NOMO-1 (cell line): Measurements from ENCODE around the gene PALLD.
A peak's percentile ranks its signal among the peaks of the same experiment; 100 is the strongest.
"Not testable (repeated sequence)": the region's sequence is repeated elsewhere in the genome, so short reads cannot be mapped to it uniquely, and the experiment has no call there.

ENCODE experiments used
- DNase-seq, 2 experiments: peaks; one replicate each; lab custom pipeline; 2025; ENCODE audit not compliant: unreplicated experiment in 2 of 2; lab: John Stamatoyannopoulos, UW

Gene PALLD

DNA sequence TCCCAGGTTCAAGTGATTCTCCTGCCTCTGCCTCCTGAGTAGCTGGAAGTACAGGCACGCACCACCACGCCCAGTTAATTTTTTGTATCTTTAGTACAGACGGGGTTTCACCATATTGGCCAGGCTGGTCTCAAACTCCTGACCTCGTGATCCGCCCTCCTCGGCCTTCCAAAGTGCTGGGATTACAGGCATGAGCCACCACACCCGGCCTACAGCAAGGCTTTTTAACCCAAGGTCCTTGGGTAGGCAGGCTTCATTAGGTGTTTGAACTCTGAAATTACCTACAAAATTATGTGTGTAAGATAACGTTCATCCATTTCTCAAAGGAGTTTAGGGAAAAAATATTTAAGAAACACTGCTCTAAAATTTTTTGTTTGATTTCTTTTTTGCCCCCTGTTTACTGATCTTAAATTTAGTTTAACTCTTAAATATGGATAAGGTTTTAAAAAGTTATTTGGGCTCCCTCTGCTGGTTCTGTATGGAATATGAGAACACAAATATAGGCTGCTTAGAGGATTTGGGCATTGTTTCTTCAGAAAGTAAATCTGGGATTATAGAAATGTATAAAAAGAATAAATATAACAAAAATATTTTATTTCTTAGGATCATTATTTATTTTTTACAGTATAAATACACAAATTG is 420.4 kb downstream of the PALLD start:
- peak in 1 of 2 experiments; percentile 44 for DNase-seq

DNA sequence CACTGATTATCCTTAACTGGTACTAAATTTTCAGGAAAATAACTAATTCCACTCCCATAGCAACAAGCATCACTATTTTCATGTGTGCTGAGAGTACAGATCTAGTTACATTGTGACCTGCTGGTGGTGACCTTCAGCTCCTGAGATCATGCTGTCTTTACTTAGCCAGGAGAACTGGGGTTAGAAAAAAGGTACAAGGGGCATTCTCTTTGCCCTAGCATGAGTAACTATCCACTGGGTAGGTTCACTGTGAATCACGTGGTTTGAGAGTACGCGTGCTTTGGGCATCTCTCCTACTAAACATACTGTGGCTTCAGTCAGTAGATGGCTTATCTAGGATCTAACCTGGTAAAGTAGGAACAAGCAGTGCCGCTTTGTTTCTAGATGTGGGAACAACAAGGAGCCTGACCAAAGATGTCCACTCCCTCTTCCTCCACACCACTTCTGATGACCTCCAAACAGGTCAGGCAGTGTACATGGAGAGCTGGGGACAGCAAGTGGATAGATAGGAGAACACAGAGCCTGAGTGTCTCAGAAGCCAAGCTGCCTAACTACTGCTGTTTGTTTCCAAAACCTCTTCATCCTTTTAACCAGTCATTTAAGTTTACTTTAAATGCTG is 423.0 kb downstream of the PALLD start:
- DNase-seq: no peak

DNA sequence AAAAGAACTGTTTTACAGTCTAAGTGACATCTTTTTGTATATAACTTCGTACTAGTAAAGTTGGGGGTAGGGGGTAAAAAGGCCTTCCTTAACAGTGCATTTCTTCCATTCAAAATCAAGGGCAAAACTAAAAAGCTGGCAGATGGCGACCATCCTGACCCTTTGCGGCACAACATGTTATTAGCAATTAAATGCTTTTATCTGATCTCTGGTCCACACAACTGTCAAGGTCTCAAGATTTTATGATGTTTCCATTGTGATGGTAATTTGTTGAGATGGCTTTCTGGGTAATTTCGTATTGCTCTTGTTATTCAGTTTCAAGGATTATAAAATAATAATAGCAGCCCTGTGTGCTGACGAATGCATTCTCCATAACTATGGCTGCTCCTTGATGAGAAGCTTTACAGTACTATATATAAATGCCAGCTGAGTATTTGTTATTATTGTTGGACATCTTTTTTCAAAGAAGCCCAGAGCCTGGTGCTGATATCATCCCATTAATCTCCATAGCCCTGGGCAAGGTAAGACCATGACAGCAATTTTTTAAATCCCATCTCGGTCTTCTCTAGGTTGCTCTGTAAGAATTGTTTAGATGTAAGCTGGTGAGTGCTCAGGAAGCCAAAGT is 423.7 kb downstream of the PALLD start:
- no peak for DNase-seq

DNA sequence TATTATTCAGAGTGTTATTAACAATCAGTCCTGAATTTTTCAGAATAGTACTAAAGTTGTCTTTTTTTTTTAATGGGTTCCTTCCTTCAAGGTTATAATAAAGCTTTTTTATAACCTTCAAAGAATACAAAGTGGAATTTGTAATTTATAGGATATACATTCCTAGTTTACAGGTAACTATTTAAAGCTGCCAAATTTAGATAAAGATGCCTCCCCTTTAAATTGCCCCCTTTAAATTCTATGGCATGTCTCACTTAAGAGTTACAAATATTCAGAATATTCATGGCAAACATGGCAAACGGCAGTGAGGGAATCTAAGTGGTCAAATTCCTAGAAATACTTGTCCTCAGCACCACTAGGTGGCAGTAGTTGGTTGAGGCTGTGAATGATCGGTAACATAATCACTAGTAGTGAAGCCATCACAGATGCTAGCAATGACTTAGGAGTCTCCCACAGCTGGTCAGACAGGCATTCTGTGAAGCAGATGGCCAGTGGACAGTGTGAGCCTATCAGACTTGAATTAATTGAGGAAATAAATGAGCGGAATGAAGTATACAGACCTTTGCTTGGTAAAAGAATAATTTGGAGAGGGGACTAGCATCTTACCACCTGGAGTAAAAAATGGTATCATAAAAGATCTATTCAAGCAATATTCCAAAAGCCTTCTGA is 426.8 kb downstream of the PALLD start:
- peak; percentile 53 to 68 for DNase-seq

DNA sequence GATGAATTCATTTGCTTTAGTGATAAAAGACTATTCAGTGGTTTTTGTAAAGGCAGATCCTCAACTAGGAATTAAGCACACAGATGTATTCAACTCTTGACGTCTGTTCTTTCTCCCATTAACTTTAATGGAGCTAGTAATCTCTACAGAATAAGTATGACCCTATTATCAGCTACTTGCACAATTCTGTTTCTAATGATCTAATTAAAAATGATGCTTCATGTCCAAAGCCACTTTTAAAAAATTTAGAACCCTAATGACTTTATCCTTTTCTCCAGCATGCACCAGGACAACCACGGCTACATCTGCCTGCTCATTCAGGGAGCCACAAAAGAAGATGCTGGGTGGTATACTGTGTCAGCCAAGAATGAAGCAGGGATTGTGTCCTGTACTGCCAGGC is 427.8 kb downstream of the PALLD start:
- DNase-seq: no peak

DNA sequence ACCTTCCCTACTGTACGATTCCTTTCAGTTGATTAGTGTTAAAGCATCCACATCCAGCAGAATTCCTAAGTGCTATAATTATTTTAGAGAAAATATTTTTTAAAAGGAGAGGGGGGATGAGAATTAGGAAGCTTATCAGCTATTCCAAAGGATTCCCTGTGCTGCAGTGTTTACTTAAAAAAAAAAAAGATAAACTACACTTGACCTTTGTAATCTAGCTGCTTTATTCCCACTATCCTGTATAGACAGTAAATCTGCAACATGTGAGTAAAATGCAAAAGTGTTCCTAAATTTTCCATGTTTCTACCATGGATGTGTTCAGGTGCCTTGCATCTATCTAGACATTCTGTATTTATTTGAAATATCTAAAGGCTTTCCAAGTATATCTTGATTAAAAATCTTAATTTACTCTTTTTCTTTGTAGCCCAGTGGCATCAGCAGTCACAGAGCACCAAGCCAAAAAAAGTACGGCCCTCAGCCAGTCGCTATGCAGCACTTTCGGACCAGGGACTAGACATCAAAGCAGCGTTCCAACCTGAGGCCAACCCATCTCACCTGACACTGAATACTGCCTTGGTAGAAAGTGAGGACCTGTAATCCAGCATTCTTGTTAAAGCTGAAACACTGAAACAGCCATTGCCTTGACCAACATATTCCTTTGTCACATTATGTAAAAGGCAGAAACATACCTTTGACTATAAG is 429.1 kb downstream of the PALLD start:
- DNase-seq: no peak

DNA sequence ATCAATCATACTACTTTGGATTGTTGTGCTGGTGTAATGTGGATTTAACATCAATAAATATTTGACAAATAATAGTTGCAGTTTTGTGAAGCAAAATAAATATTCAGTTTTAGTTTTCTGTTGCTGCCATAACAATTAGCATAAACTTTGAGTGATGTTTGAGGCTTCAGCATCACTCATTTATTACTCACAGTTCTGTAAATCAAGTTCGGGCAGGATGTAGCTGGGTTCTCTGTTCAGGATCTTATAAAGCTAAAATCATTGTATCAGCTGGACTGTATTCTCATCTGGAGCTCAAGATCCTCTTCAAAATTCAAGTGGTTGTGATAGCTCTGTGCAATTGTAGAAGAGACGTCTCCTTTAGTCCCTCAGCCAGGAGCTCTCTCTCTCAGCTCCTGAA is 431.5 kb downstream of the PALLD start:
- DNase-seq: no peak

DNA sequence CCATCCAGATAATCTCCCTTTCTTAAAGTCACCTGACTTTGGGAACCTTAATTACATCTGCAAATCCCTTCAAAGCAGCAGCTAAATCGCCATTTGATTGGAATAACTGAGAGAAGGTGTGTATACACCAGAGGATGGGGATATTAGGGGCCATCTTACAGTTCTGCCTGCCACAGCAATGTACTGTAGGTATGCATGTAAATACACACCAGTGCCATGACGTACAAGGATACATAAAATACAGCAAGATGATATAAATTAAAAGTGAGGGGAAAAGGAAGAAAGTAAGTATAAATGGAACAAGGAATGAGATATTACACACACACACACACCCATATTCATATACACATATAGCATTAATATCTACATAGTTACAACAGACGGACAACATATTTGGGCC is 432.0 kb downstream of the PALLD start:
- DNase-seq: no peak

DNA sequence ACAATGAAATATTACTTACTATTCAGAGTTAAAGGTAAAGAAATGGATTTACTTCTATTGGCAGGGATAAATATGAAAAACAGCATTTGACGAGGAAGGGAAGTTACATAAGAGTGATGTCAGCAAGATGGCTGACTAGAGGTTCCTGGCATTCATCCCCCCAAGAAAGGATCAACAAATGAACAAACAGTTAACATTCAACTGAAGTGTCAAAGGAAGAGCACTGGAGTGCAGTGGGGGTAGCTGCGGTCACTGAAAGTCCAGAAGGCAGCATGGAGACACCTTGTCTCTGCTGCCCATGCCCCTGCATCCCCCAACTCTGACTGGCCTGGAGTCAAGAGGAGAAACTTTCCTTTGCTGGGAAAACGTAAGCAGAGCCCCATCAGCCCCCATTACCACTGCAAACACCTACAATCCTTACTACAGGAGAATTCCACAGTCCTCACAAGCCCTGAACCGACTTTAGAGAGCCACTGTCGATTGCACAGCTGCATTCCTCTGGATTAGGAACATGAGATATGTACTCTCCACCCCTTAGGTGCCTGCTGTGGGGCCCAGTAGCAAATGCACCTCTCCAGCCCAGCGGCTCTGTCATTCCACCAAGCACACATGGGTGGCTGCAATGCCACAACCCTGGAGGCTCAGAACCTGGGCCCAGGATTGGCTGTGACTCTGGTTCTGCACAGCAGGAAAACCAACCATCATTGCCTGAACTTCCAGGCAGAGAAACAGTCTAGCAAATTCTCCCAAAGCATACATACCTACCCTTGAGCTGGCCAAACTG is 433.8 kb downstream of the PALLD start:
- DNase-seq: no peak

DNA sequence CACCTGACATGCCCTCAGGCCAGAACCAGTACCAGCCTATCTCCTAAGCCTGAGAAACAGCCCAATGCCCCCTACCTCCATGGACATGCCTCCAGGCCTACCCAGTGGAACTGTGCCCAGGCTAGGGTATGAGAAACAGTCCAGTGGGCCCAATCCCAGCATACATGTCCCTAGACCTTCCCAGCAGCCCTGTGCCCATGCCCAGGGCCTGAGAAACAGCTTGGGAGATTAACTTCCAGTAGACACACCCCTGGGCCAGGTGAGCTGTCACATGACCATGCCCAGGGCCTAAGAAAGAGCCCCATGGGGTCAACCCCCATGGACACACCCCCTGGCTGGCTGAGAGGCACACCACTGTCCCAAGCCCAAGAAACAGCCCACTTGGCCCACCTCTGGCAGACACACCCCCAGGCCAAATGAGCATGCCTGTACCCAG is 434.4 kb downstream of the PALLD start:
- DNase-seq: no peak

DNA sequence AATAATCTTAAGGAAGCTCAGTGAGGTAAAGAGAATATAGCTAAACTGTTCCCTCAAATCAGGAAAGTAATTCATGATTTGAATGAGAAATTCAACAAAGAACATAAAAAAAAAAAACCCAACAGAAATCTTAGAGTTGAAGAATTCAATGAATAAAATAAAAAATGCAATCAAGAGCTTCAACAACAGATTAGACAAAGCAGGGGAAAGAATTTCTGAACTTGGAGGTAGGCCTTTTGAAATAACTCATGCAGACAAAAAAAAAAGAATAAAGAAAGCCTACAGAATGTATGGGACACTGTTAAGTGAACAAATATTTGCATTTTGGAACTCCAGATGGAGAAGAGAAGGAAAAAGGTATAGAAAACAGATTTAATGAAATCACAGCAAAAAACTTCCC is 435.3 kb downstream of the PALLD start:
- no peak for DNase-seq

DNA sequence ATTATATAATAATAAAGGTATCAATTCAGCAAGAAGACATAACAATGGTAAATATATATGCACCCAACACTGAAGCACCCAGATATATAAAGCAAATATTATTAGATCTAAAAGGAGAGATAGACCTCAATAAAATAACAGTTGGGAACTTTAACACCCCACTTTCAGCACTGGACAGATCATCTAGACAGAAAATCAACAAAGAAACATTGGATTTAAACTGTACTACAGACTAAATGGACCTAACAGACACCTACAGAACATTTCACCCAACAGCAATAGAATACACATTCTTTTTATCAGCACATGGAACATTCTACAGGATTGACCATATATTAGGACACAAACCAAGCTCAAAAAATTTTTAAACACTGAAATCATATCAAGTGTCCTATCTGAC is 436.6 kb downstream of the PALLD start:
- DNase-seq: no peak

DNA sequence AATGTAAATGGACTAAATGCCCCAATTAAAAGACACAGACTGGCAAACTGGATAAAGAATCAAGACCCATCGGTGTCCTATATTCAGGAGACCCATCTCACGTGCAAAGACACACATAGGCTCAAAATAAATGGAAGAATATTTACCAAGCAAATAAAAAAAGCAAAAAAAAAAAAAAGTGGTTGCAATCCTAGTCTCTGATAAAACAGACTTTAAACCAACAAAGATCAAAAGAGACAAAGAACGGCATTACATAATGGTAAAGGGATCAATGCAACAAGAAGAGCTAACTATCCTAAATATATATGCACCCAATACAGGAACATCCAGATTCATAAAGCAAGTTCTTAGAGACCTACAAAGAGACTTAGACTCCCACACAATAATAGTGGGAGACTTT is 440.6 kb downstream of the PALLD start:
- not testable (repeated sequence) for DNase-seq

DNA sequence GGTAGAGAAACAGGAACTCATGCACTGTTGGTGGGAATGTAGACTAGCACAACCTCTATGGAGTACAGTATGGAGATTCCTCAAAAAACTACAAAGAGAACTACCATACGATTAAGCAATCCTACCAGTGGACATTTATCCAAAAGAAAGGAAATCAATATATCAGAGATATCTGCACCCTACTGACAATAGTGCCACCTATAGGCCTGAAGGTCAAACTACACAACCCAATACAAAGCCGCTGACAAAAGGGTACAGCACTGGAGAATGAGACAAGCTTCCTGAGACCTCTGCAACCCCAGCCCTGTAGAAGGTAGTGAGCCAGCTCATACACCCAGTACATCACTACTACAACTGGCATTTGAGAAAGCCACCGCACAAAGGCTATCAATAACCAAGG is 446.1 kb downstream of the PALLD start:
- DNase-seq: no peak

DNA sequence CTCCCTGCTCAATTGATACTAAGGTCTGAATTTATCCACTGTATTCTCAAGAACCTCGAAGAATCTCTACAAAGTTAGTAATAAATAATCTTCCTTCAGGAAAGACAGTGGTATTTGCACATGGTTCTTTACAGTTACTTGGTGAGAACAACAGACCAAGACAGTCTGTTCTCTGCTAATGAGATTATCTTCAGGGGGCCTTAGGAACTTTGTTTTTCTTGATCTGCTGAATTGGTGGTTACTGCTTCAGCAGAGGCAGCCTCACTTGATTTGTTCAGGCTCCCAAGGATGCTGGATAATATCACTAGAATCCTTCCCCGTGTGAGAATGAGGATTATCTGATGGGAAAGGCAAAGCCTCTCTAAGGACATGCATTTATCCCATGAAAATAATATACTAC is 448.4 kb downstream of the PALLD start:
- no peak for DNase-seq

DNA sequence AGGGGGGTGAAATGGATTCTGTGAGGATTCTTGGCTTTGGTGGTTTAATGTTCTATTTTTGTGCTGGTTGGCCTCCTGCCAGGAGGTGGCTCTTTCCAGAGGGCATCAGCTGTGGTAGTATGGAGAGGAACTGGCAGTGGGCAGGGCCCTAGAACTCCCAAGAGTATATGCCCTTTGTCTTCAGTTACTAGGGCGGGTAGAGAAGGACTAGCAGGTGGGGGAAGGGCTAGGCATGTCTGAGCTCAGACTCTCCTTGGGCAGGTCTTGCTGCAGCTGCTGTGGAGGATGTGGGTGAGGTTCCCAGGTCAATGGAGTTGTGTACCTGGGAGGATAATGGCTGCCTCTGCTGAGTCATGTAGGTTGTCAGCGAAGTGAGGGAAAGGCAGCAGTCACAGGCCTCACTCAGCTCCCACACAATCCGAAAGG is 456.0 kb downstream of the PALLD start:
- DNase-seq: not testable (repeated sequence)

DNA sequence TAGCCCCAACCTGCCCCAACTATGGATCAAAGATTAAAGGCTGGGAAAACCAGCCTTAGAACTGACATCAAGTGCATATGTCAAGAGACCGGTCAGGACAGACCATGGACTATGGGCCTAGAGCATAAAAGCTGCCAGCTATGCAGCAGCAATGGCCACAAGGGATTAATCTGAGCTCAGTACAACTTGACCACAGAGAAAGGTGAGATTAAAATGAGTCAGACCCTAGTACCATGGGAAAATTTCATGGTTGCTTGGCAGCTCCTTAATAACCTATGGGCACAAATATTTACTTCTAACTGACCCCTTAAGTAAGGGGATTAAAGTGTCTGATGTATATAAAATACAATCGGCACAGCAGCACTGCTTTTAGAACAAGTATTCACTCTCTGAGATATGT is 458.8 kb downstream of the PALLD start:
- no peak for DNase-seq

DNA sequence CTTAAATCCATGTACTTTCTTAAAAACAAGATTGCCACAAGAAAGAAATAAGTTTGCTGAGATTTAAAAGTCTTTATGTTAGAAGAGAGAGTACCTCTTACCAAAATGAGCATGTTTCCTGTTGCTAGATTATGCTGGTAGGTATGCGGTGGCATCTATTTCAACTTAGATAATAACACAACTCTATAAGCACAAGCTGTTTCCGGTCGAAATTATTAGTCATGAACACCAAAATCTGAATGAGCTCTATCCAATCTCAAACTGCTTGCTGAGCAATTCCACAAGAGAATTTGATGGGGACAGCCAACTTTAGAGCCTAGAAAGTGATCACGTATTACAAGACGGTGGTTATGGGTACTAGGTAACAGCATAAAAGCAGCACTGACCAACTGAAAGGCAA is 463.9 kb downstream of the PALLD start:
- no peak for DNase-seq

DNA sequence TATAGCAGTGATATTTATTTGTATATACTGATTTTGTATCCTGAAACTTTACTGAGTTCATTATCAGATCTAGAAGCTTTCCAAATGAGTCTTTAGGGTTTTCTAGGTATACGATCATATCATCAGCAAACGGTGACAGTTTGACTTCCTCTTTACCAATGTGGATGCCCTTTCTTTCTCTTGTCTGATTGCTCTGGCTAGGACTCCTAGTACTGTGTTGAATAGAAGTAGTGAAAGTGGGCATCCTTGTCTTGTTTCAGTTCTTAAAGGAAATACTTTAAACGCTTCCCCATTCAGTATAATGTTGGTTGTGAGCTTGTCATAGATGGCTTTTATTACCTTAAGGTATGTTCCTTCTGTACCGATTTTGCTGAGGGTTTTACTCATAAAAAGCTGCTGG is 475.7 kb downstream of the PALLD start:
- DNase-seq: no peak
